H1 (cell line): Measurements from ENCODE around the gene P4HA3. TPM values are rescaled to one million over a fixed set of nuclear protein-coding genes. Genes with fewer than 3 reads are reported as not detected.

Source experiments
- CTCF ChIA-PET: fragments of 300-600 bp; sonication (Branson Sonifier 250); formaldehyde crosslinking; loops from one replicate; lab custom pipeline; 2021; ENCODE audit not compliant: partially characterized antibody; lab: Charles Lee
- POLR2A ChIA-PET: fragments of 300-600 bp; sonication (Branson Sonifier 250); formaldehyde crosslinking; loops from one replicate; lab custom pipeline; 2021; ENCODE audit warnings: inconsistent platforms; ENCODE audit not compliant: partially characterized antibody; lab: Charles Lee
- DNase-seq, 2 experiments: peaks; one replicate each; pipeline versions ENCODE4 v3.0.0 to v3.0.0-alpha.2; 2010 to 2022; ENCODE audit warnings: low spot score in 2 of 2, low read depth in 1 of 2, mixed read lengths in 1 of 2
- FAIRE-seq: peaks from 2 replicates; lab custom pipeline; 2011; peaks lifted over from hg19 to GRCh38; lab: Jason Lieb, UNC
- H2AFZ ChIP-seq: 2 replicates; pipeline ENCODE4 v1.8.1; 2012; ENCODE audit warnings: low read length, inconsistent platforms
- H2AK5ac ChIP-seq: 2 replicates; pipeline ENCODE4 v1.6.1; 2013; ENCODE audit warnings: low read depth, low read length
- H2BK120ac ChIP-seq: replicated peaks from 2 replicates; pipeline ENCODE3; 2013; ENCODE audit warnings: low read depth, low read length, inconsistent platforms
- H2BK12ac ChIP-seq: 2 replicates; pipeline ENCODE4 v1.6.1; 2013; ENCODE audit warnings: low read depth, low read length
- H2BK15ac ChIP-seq: 2 replicates; pipeline ENCODE4 v1.6.1; 2013; ENCODE audit warnings: low read length
- H2BK20ac ChIP-seq: 2 replicates; pipeline ENCODE4 v1.6.1; 2013; ENCODE audit warnings: low read length
- H2BK5ac ChIP-seq: 2 replicates; pipeline ENCODE4 v1.6.1; 2013; ENCODE audit warnings: low read depth, low read length
- H3K14ac ChIP-seq: 2 replicates; pipeline ENCODE4 v1.6.1; 2013; ENCODE audit warnings: inconsistent platforms; ENCODE audit not compliant: insufficient read length
- H3K18ac ChIP-seq: 2 replicates; pipeline ENCODE4 v1.6.1; 2013; ENCODE audit warnings: low read length; ENCODE audit errors: extremely low read depth
- H3K23ac ChIP-seq: 2 replicates; pipeline ENCODE4 v1.6.1; 2013; ENCODE audit warnings: inconsistent platforms; ENCODE audit not compliant: insufficient read length
- H3K23me2 ChIP-seq: 2 replicates; pipeline ENCODE4 v1.6.1; 2013; ENCODE audit warnings: low read depth, low read length
- H3K27ac ChIP-seq: 2 replicates; pipeline ENCODE4 v1.6.1; 2011; ENCODE audit warnings: low read depth, low read length, inconsistent platforms
- H3K27me3 ChIP-seq, 4 experiments: replicated peaks in 1 of 4; 1 replicate in 1 of 4; 2 replicates in 3 of 4; pipeline versions ENCODE4 v1.6.1 to v1.8.1; 2011 to 2013; ENCODE audit warnings: low read length in 3 of 4, mild to moderate bottlenecking in 3 of 4, inconsistent platforms in 2 of 4, mixed read lengths in 2 of 4, moderate library complexity in 1 of 4; ENCODE audit not compliant: control insufficient read depth in 3 of 4, insufficient read depth in 3 of 4; ENCODE audit errors: extremely low read depth in 1 of 4
- H3K36me3 ChIP-seq, 4 experiments: 2 replicates each; pipeline versions ENCODE4 v1.6.1 to v1.8.1; 2011 to 2013; ENCODE audit warnings: mild to moderate bottlenecking in 4 of 4, low read length in 3 of 4, moderate library complexity in 2 of 4, control low read depth in 1 of 4, inconsistent platforms in 1 of 4; ENCODE audit not compliant: insufficient read depth in 4 of 4, control insufficient read depth in 2 of 4
- H3K4ac ChIP-seq: replicated peaks from 2 replicates; pipeline ENCODE3; 2013; ENCODE audit warnings: low read length, low read depth, mixed read lengths, inconsistent platforms; ENCODE audit not compliant: insufficient read length
- H3K4me1 ChIP-seq, 4 experiments: replicated peaks in 1 of 4; 1 replicate in 1 of 4; 2 replicates in 3 of 4; pipeline versions ENCODE4 v1.6.1 to v1.8.1; 2011 to 2013; ENCODE audit warnings: low read length in 3 of 4, inconsistent platforms in 2 of 4, mixed read lengths in 1 of 4; ENCODE audit not compliant: insufficient read depth in 4 of 4, control insufficient read depth in 3 of 4
- H3K4me2 ChIP-seq, 2 experiments: 2 replicates each; pipeline versions ENCODE4 v1.6.1 to v1.8.1; 2011 to 2013; ENCODE audit warnings: low read depth in 2 of 2, low read length in 2 of 2, control low read depth in 1 of 2, inconsistent platforms in 1 of 2, mild to moderate bottlenecking in 1 of 2; ENCODE audit not compliant: insufficient read depth in 1 of 2
- H3K4me3 ChIP-seq, 4 experiments: fragments of 200-600, 300-600 bp in 1 of 4; sonication (generic), shearing (Covaris generic), sonication (Bioruptor Twin) in 1 of 4; 2 replicates each; pipeline versions ENCODE4 v1.5.1 to v1.8.1; 2011 to 2016; ENCODE audit warnings: low read length in 4 of 4, low read depth in 3 of 4, control low read depth in 2 of 4, inconsistent platforms in 2 of 4, mild to moderate bottlenecking in 2 of 4, mixed read lengths in 1 of 4, moderate library complexity in 1 of 4; ENCODE audit not compliant: insufficient read depth in 2 of 4; ENCODE audit errors: extremely low read depth in 1 of 4
- H3K56ac ChIP-seq: replicated peaks from 2 replicates; pipeline ENCODE3; 2013; ENCODE audit warnings: low read depth, mild to moderate bottlenecking, mixed read lengths, low read length, inconsistent platforms; ENCODE audit not compliant: insufficient read length
- H3K79me1 ChIP-seq: 2 replicates; pipeline ENCODE4 v1.6.1; 2013; ENCODE audit warnings: low read depth, low read length, control low read depth
- H3K79me2 ChIP-seq, 2 experiments: 2 replicates each; pipeline versions ENCODE4 v1.6.1 to v1.8.1; 2012 to 2013; ENCODE audit warnings: low read length in 2 of 2, mild to moderate bottlenecking in 2 of 2, inconsistent platforms in 1 of 2; ENCODE audit not compliant: insufficient read depth in 2 of 2, control insufficient read depth in 1 of 2
- H3K9ac ChIP-seq, 4 experiments: replicated peaks in 1 of 4; 1 replicate in 1 of 4; 2 replicates in 3 of 4; pipeline versions ENCODE4 v1.6.1 to v1.8.1; 2011 to 2013; ENCODE audit warnings: low read depth in 3 of 4, low read length in 3 of 4, control low read depth in 2 of 4, mild to moderate bottlenecking in 2 of 4, moderate library complexity in 2 of 4, inconsistent platforms in 1 of 4; ENCODE audit errors: extremely low read depth in 1 of 4
- H3K9me3 ChIP-seq, 2 experiments: 2 replicates each; pipeline versions ENCODE4 v1.6.1 to v1.8.1; 2012 to 2013; ENCODE audit warnings: mild to moderate bottlenecking in 2 of 2, moderate library complexity in 2 of 2, control low read depth in 1 of 2, inconsistent platforms in 1 of 2, low read depth in 1 of 2, low read length in 1 of 2, mixed read lengths in 1 of 2; ENCODE audit not compliant: insufficient read depth in 2 of 2
- H4K20me1 ChIP-seq, 2 experiments: replicated peaks in 1 of 2; 2 replicates each; pipeline versions ENCODE3 to v1.8.1; 2011 to 2013; ENCODE audit warnings: inconsistent platforms in 2 of 2, low read length in 2 of 2, mild to moderate bottlenecking in 1 of 2; ENCODE audit not compliant: insufficient read depth in 2 of 2, control insufficient read depth in 1 of 2
- H4K5ac ChIP-seq: 2 replicates; pipeline ENCODE4 v1.6.1; 2013; ENCODE audit warnings: low read length, low read depth, mixed read lengths, inconsistent platforms; ENCODE audit not compliant: insufficient read length
- H4K8ac ChIP-seq: 2 replicates; pipeline ENCODE4 v1.8.0; 2013; ENCODE audit warnings: mild to moderate bottlenecking, moderate library complexity, low read length, inconsistent platforms; ENCODE audit not compliant: insufficient read depth; ENCODE audit errors: extremely low read depth
- H4K91ac ChIP-seq: replicated peaks from 2 replicates; pipeline ENCODE3; 2013; ENCODE audit warnings: low read length, mixed read lengths, inconsistent platforms; ENCODE audit not compliant: insufficient read length
- CHD2 ChIP-seq: IDR thresholded peaks from 2 replicates; pipeline ENCODE4 v1.6.1; 2012; ENCODE audit warnings: low read length, improper control_type of control experiment
- WGBS, 2 experiments: shearing (Covaris generic) in 1 of 2; methylation state at CpG; one replicate each; pipeline versions ENCODE4 v1.1.6 to v1.1.7; 2013 to 2015; ENCODE audit warnings: low lambda C conversion rate in 2 of 2, mixed read lengths in 2 of 2, inconsistent platforms in 1 of 2, low coverage in 1 of 2, missing lambda C conversion rate in 1 of 2; ENCODE audit not compliant: insufficient replicate concordance in 2 of 2, insufficient coverage in 1 of 2, insufficient read length in 1 of 2; ENCODE audit errors: extremely low coverage in 1 of 2, missing lambda C conversion rate in 1 of 2; 5-methylcytosine and 5-hydroxymethylcytosine counted together
- polyA plus RNA-seq, 7 experiments: library from polyadenylated mRNA; depleted of rRNA in 3 of 7; stranded (reverse) in 5 of 7; unstranded in 2 of 7; fragments of >200 nt in 5 of 7; fragments of 200-250 nt in 2 of 7; gene quantifications; 1 replicate in 5 of 7; 2 replicates in 1 of 7; 4 replicates in 1 of 7; pipeline versions ENCODE4 v1.2.1 to v1.2.3, GENCODE V29; 2011 to 2013; ENCODE audit warnings: missing spikeins in 2 of 7, mixed read lengths in 2 of 7
- total RNA-seq: library from RNA; stranded (reverse); fragmentation: NEBNext Ultra II Directional; extraction: Animal tissue kit (Norgen Biotek cat#: 25700); gene quantifications from 2 replicates; pipeline ENCODE4 v1.2.1, GENCODE V29; 2021

P4HA3 gene
- total and polyA plus RNA-seq, 2 of the 8 experiments (the other 6 are each of a cell fraction or from before 2014, with no cell fraction given): 0.06 TPM; not detected in 1

DNA sequence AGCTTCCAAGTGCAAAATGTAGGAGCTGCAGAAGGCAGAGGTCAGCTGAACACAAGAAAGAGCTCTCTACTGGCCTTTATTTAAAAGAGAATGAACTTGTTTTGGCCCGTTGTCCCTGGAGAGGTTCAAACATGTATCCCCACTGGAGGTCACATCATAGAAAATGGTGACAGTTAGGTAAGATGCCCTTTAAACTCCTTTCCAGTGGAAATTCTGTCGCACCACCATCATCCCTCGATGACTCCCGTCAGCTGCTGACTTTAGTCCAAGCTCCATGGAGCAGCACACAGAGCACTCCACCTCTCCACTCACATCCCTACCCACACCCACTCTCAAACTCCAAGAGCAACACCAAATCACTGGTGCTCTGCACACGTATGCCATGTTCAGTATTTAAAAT, 15.2 kb upstream of the P4HA3 start:
- Histone ChIP-seq H3K9ac (no peak overlapping the region), H4K5ac (no peak overlapping the region), H3K14ac (no peak overlapping the region), H3K18ac (no peak overlapping the region), H3K4me2 (no peak overlapping the region), H2BK5ac (no peak overlapping the region), H3K23ac (no peak overlapping the region), H3K4me1 (no peaks in the 10 kb centered on the region), H3K4me3 (no peak overlapping the region)
- TF ChIP-seq CHD2: no peak
- TF ChIP-seq, all 59 proteins: peak for 0
- Histone ChIP-seq H3K79me1 (no peaks in the 10 kb centered on the region), H2BK12ac (no peak overlapping the region), H3K36me3 (no peaks in the 10 kb centered on the region; a peak in 1 of 8 replicates), H2AK5ac (no peak overlapping the region), H3K9me3 (peaks cover 0 to 7% of the 10 kb centered on the region in 2 experiments; a peak in 1 of 4 replicates), H4K20me1 (no peaks in the 10 kb centered on the region), H4K8ac (no peak overlapping the region), H2BK20ac (no peak overlapping the region), H3K4ac (no peak overlapping the region), H2BK120ac (no peak overlapping the region), H2BK15ac (no peak overlapping the region), H2AFZ (no peak overlapping the region), H3K23me2 (no peaks in the 10 kb centered on the region), H4K91ac (no peak overlapping the region), H3K27me3 (no peaks in the 10 kb centered on the region), H3K27ac (no peak overlapping the region), H3K79me2 (no peaks in the 10 kb centered on the region), H3K56ac (no peak overlapping the region)
- FAIRE-seq (no peak), DNase-seq (no peak)
- POLR2A ChIA-PET: no interaction called here
- CTCF ChIA-PET: interaction anchor here (0.7 to 1.8 kb wide), 4 partner anchors 22 to 72 kb away, joined by 3 to 9 read pairs (median 4); no protein-coding TSS in a partner anchor
- 91% methylated on average over 5 of the region's 5 CpGs; no CpG with 5 or more reads in 1 of the 2 experiments for WGBS, 2 experiments
